ENCODE measurements around the gene KIF5C. TPM values are rescaled to one million over a fixed set of nuclear protein-coding genes. Genes with fewer than 3 reads are reported as not detected.

KIF5C gene
- total RNA-seq, 1 donor = 0.36 TPM

- peak overlapping the region; percentile 71 for H3K27ac ChIP-seq (ENCODE audit: low read depth, low read length)
- no peak for TF ChIP-seq CTCF (IDR thresholded peaks at IDR 0.05; ENCODE audit: extremely low read depth, low read depth, low read length)
- H4K20me1 ChIP-seq (ENCODE audit: insufficient read depth, low read length) = no peaks in the 10 kb centered on the region
- H3K36me3 ChIP-seq (ENCODE audit: insufficient read depth, low read length) = no peaks in the 10 kb centered on the region
- H3K9me3 ChIP-seq (ENCODE audit: low read depth, low read length) = no peaks in the 10 kb centered on the region
- DNase-seq (ENCODE audit: insufficient read length, low spot score, missing footprints) = no peak
- H2AFZ ChIP-seq (ENCODE audit: low read length) = no peak overlapping the region
- H3K79me2 ChIP-seq (ENCODE audit: insufficient read depth, low read length) = no peaks in the 10 kb centered on the region
- no peak overlapping the region for H3K4me2 ChIP-seq (ENCODE audit: insufficient read depth, low read length)
- H3K4me1 ChIP-seq (ENCODE audit: insufficient read depth, low read length) = peaks cover 27% of the 10 kb centered on the region
- H3K27me3 ChIP-seq (ENCODE audit: insufficient read depth, low read length) = no peaks in the 10 kb centered on the region
- no peak overlapping the region for H3K4me3 ChIP-seq (ENCODE audit: insufficient read depth, low read length)
Observed at GRCh38 chr2:149068225-149068995, 193.4 kb downstream of the KIF5C start.

- DNase-seq (ENCODE audit: insufficient read length, low spot score, missing footprints) = peak; percentile 79
- H3K27me3 ChIP-seq (ENCODE audit: insufficient read depth, low read length) = no peaks in the 10 kb centered on the region
- H3K27ac ChIP-seq (ENCODE audit: low read depth, low read length) = peak overlapping the region; percentile 71
Observed at GRCh38 chr2:149068996-149069888, 194.2 kb downstream of the KIF5C start.

GRCh38 chr2:149070681-149071320 lies 195.8 kb downstream of the KIF5C start:
- Histone ChIP-seq H2AFZ (ENCODE audit: low read length) (no peak overlapping the region), H4K20me1 (ENCODE audit: insufficient read depth, low read length) (no peaks in the 10 kb centered on the region), H3K4me1 (ENCODE audit: insufficient read depth, low read length) (peaks cover 15% of the 10 kb centered on the region), H3K36me3 (ENCODE audit: insufficient read depth, low read length) (no peaks in the 10 kb centered on the region), H3K27ac (ENCODE audit: low read depth, low read length) (peak overlapping the region; percentile 71), H3K27me3 (ENCODE audit: insufficient read depth, low read length) (no peaks in the 10 kb centered on the region), H3K79me2 (ENCODE audit: insufficient read depth, low read length) (no peaks in the 10 kb centered on the region), H3K4me2 (ENCODE audit: insufficient read depth, low read length) (no peak overlapping the region), H3K9me3 (ENCODE audit: low read depth, low read length) (no peaks in the 10 kb centered on the region), H3K4me3 (ENCODE audit: insufficient read depth, low read length) (no peak overlapping the region)
- TF ChIP-seq CTCF (IDR thresholded peaks at IDR 0.05; ENCODE audit: extremely low read depth, low read depth, low read length) = no peak
- no peak for DNase-seq (ENCODE audit: insufficient read length, low spot score, missing footprints)

More at GRCh38 chr2:149068996-149069888, 194.2 kb downstream of the KIF5C start:
- H2AFZ ChIP-seq (ENCODE audit: low read length) = no peak overlapping the region
- H3K79me2 ChIP-seq (ENCODE audit: insufficient read depth, low read length) = no peaks in the 10 kb centered on the region
- H3K36me3 ChIP-seq (ENCODE audit: insufficient read depth, low read length) = no peaks in the 10 kb centered on the region
- H4K20me1 ChIP-seq (ENCODE audit: insufficient read depth, low read length) = no peaks in the 10 kb centered on the region
- H3K4me2 ChIP-seq (ENCODE audit: insufficient read depth, low read length) = peak overlapping the region; percentile 18
- no peak for TF ChIP-seq CTCF (IDR thresholded peaks at IDR 0.05; ENCODE audit: extremely low read depth, low read depth, low read length)
- H3K9me3 ChIP-seq (ENCODE audit: low read depth, low read length) = no peaks in the 10 kb centered on the region
- peaks cover 26% of the 10 kb centered on the region for H3K4me1 ChIP-seq (ENCODE audit: insufficient read depth, low read length)
- no peak overlapping the region for H3K4me3 ChIP-seq (ENCODE audit: insufficient read depth, low read length)
